DND-41 (cell line): ENCODE data around the gene DEFB132.

Source experiments
- EZH2 ChIP-seq: IDR thresholded peaks from 3 replicates; pipeline ENCODE4 v1.6.1; 2012; ENCODE audit warnings: borderline replicate concordance, low read depth, mild to moderate bottlenecking, moderate library complexity, low read length, inconsistent platforms; ENCODE audit not compliant: severe bottlenecking
- TF ChIP-seq, protein P1 (sequence below): IDR thresholded peaks from 2 replicates; pipeline ENCODE4 v1.5.1; 2012; ENCODE audit warnings: borderline replicate concordance, low read length, moderate library complexity, mild to moderate bottlenecking; ENCODE audit not compliant: poor library complexity, severe bottlenecking; ENCODE audit errors: extremely low read depth

GRCh38 chr20:294602-295001 is 37.1 kb downstream of the DEFB132 start:
- TF ChIP-seq, protein P1, sequence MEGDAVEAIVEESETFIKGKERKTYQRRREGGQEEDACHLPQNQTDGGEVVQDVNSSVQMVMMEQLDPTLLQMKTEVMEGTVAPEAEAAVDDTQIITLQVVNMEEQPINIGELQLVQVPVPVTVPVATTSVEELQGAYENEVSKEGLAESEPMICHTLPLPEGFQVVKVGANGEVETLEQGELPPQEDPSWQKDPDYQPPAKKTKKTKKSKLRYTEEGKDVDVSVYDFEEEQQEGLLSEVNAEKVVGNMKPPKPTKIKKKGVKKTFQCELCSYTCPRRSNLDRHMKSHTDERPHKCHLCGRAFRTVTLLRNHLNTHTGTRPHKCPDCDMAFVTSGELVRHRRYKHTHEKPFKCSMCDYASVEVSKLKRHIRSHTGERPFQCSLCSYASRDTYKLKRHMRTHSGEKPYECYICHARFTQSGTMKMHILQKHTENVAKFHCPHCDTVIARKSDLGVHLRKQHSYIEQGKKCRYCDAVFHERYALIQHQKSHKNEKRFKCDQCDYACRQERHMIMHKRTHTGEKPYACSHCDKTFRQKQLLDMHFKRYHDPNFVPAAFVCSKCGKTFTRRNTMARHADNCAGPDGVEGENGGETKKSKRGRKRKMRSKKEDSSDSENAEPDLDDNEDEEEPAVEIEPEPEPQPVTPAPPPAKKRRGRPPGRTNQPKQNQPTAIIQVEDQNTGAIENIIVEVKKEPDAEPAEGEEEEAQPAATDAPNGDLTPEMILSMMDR, result no peak
- no peak for TF ChIP-seq EZH2
